Muscle layer of duodenum (tissue), 2 donors: ENCODE results near the gene DOCK9.

Source experiments
- H3K27ac ChIP-seq: one replicate; pipeline ENCODE4 v1.7.0; 2013; ENCODE audit warnings: mild to moderate bottlenecking, low read length
- H3K27me3 ChIP-seq: one replicate; pipeline ENCODE4 v1.7.0; 2013; ENCODE audit warnings: low read depth, mild to moderate bottlenecking, control low read depth, low read length
- H3K36me3 ChIP-seq, 2 donors: one replicate each; pipeline ENCODE4 v1.7.0; 2013; ENCODE audit warnings: low read length in 2 of 2, control low read depth in 1 of 2, mild to moderate bottlenecking in 1 of 2; ENCODE audit not compliant: insufficient read depth in 2 of 2, control insufficient read depth in 1 of 2
- H3K4me1 ChIP-seq, 2 donors: one replicate each; pipeline ENCODE4 v1.7.0; 2013; ENCODE audit warnings: low read length in 2 of 2, mild to moderate bottlenecking in 2 of 2, control low read depth in 1 of 2, moderate library complexity in 1 of 2; ENCODE audit not compliant: insufficient read depth in 2 of 2, control insufficient read depth in 1 of 2
- H3K4me3 ChIP-seq, 2 donors: one replicate each; pipeline ENCODE4 v1.7.0; 2013; ENCODE audit warnings: low read length in 2 of 2, low read depth in 1 of 2, mild to moderate bottlenecking in 1 of 2
- H3K9me3 ChIP-seq, 2 donors: one replicate each; pipeline ENCODE4 v1.7.0; 2013; ENCODE audit warnings: low read length in 2 of 2, control low read depth in 1 of 2, mild to moderate bottlenecking in 1 of 2; ENCODE audit not compliant: control insufficient read depth in 1 of 2
- donor health status: healthy.

DOCK9 gene

DNA sequence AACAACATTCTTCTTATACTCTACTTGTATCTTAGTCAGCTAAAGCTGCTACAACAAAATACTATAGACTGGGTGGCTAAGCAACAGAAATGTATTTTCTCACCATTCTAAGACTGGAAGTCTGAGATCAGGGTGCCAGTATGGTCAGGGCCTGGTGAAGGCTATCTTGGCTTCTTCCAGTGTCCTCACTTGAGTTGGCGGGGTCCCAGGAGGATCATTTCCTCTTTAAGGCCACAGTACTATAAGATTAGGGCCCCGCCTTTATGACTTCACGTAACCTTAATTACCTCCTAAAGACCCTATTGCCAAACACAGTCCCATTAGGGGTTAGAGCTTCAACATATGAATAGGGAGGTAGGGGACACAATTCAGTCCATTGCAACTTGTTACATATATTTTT is 30.7 kb upstream of the DOCK9 start:
- Histone ChIP-seq H3K9me3 (no peaks in the 10 kb centered on the region), H3K4me1 (peaks cover 0 to 26% of the 10 kb centered on the region in 2 donors), H3K27me3 (no peaks in the 10 kb centered on the region), H3K36me3 (no peaks in the 10 kb centered on the region), H3K27ac (no peak overlapping the region), H3K4me3 (no peak overlapping the region)

DNA sequence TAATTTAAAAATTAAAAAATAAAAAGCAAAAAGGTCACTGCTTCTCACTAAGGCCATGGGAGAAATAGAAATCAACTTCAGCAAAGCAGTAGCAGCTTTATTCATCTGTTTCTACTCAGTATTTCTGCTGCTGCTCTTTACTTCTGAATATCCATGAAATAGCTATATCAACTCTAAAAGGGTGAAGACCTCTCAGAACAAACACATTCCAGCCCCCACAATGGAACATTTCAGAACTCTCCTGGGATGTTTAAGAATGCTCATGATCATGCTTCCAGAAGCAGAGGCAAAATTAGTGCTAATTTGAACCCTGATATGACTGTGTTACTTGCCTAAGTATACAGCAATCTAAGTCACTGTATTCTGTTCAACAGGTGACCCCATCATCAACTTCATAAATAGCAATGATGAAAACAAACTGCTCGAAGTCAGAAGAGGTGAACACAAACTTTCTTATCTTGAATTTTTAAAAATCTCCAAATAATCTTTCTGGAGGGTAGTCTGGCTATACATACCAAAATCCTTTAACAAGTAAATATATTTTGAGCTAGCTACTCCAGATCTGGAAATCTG is 29.6 kb upstream of the DOCK9 start:
- Histone ChIP-seq H3K36me3 (no peaks in the 10 kb centered on the region), H3K9me3 (no peaks in the 10 kb centered on the region), H3K27ac (no peak overlapping the region), H3K27me3 (no peaks in the 10 kb centered on the region), H3K4me3 (no peak overlapping the region), H3K4me1 (peaks cover 0 to 36% of the 10 kb centered on the region in 2 donors)

- H3K27me3 ChIP-seq: no peaks in the 10 kb centered on the region
- no peaks in the 10 kb centered on the region for H3K9me3 ChIP-seq
- H3K27ac ChIP-seq: no peak overlapping the region
- H3K36me3 ChIP-seq: no peaks in the 10 kb centered on the region
- H3K4me3 ChIP-seq: no peak overlapping the region
- H3K4me1 ChIP-seq: peaks cover 0 to 44% of the 10 kb centered on the region in 2 donors
Measured at GRCh38 chr13:99005609-99006008, 27.7 kb upstream of the DOCK9 start.

DNA sequence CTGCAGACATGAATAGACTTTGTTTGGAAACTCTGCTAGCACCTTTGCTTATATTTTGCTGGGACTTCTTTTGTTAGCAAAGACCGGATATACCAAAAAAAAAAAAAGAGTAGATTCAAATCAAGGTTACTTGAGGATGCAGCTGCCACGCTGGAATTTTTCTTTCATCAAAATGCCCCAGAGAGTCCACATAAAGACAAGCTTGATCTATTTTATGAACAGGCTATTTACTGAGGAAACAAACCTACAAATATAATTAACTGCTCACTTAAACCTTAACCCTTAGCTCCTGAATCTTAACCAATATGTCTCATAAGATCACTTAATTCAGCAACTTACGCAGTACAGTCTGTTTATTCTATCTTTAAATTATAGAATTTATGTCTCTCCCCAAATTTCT is 27.1 kb upstream of the DOCK9 start:
- no peaks in the 10 kb centered on the region for H3K27me3 ChIP-seq
- no peak overlapping the region for H3K4me3 ChIP-seq
- H3K36me3 ChIP-seq: no peaks in the 10 kb centered on the region
- no peaks in the 10 kb centered on the region for H3K9me3 ChIP-seq
- H3K27ac ChIP-seq: no peak overlapping the region
- H3K4me1 ChIP-seq: peaks cover 4 to 47% of the 10 kb centered on the region in 2 donors

GRCh38 chr13:99003851-99004471 is 26.1 kb upstream of the DOCK9 start:
- H3K27ac ChIP-seq: no peak overlapping the region
- no peak overlapping the region for H3K4me3 ChIP-seq
- H3K4me1 ChIP-seq: peaks cover 8 to 50% of the 10 kb centered on the region in 2 donors
- H3K9me3 ChIP-seq: no peaks in the 10 kb centered on the region
- H3K27me3 ChIP-seq: no peaks in the 10 kb centered on the region
- no peaks in the 10 kb centered on the region for H3K36me3 ChIP-seq

DNA sequence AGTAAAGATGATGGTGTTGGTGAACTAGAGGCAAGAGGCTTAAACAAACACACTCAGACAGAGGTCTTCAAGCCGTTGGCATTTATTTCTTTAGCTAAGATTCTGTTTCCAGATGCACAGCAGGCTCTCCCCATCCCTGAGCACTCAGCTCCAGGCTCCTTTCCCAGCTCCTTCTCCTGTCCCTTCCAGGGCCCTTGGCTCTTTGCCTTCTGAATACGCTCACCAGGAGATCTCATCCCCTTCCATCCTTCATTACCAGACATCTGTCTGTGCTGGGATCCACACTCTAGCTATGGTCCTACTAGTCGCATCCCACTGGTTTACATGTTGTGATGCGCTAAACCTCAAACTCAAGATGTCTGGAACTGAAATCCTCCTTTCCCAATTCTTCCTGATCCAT is 25.3 kb upstream of the DOCK9 start:
- H3K36me3 ChIP-seq: no peaks in the 10 kb centered on the region
- no peaks in the 10 kb centered on the region for H3K27me3 ChIP-seq
- H3K4me1 ChIP-seq: peaks cover 12 to 56% of the 10 kb centered on the region in 2 donors
- H3K27ac ChIP-seq: no peak overlapping the region
- no peaks in the 10 kb centered on the region for H3K9me3 ChIP-seq
- no peak overlapping the region for H3K4me3 ChIP-seq

DNA sequence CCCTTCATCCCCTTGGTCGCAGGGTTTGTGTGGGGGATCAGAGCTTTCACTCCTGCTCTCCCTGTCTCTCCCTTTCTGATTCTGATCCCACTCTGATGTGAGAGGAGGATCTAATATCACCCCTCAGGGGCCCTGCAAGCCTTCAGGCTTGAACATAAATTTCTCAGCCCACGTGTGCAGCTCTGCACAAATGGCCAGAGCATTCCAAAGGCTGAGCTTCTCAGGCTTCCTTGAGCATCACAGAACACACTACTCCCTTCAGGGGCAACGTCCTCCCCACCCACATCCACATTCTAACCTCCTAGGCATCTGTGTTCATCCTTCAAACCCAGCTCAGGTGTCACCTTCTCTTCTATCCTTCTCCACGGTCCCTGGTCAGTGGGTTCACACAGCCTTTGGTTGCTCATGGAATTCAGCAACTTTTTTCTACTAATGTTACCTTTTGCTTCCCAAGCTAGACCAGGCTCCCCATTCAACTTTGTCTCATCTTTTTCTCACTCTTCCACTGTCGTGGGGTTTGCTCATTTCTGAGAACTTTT is 24.4 kb upstream of the DOCK9 start:
- H3K36me3 ChIP-seq: no peaks in the 10 kb centered on the region
- H3K9me3 ChIP-seq: no peaks in the 10 kb centered on the region
- H3K4me3 ChIP-seq: no peak overlapping the region
- H3K27me3 ChIP-seq: no peaks in the 10 kb centered on the region
- peaks cover 12 to 59% of the 10 kb centered on the region in 2 donors for H3K4me1 ChIP-seq
- no peak overlapping the region for H3K27ac ChIP-seq

DNA sequence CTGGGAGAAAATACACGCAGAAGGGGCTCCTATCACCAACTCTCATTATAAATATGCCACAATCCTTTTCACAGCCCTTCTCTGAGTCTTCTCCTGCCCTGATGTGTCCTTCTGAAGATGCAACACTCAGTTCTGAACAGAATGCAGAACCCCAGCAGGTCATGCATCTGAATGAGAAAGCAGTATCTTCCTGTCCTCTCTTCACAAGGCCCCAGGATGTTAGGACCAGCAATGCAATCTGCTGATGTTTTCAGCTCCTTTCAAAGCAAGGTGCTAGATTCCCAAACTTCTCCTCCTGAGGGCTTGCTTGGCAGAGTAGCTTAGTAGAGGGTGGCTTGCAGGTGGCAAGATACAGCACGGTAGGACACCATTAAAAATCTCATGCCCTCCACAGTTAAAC is 22.3 kb upstream of the DOCK9 start:
- Histone ChIP-seq H3K4me1 (peaks cover 12 to 59% of the 10 kb centered on the region in 2 donors), H3K9me3 (no peaks in the 10 kb centered on the region), H3K27ac (no peak overlapping the region), H3K27me3 (no peaks in the 10 kb centered on the region), H3K36me3 (no peaks in the 10 kb centered on the region), H3K4me3 (no peak overlapping the region)

DNA sequence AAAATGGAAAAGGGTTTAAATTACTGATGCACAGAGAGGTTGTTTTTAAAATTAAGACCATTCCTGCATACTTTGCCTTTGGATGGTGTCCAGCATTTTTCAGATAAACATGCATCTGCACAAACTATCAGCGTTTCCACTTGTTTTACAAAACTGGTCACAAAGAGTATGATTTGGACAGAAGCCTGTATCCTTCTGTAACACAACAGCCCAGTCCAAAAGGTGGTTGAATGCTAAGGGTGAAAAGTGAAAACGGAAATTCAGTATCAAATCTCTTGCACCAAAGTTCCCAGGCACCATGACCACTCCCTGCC is 21.7 kb upstream of the DOCK9 start:
- H3K4me1 ChIP-seq: peaks cover 12 to 59% of the 10 kb centered on the region in 2 donors
- H3K27me3 ChIP-seq: no peaks in the 10 kb centered on the region
- H3K9me3 ChIP-seq: no peaks in the 10 kb centered on the region
- no peak overlapping the region for H3K4me3 ChIP-seq
- H3K27ac ChIP-seq: no peak overlapping the region
- H3K36me3 ChIP-seq: no peaks in the 10 kb centered on the region

DNA sequence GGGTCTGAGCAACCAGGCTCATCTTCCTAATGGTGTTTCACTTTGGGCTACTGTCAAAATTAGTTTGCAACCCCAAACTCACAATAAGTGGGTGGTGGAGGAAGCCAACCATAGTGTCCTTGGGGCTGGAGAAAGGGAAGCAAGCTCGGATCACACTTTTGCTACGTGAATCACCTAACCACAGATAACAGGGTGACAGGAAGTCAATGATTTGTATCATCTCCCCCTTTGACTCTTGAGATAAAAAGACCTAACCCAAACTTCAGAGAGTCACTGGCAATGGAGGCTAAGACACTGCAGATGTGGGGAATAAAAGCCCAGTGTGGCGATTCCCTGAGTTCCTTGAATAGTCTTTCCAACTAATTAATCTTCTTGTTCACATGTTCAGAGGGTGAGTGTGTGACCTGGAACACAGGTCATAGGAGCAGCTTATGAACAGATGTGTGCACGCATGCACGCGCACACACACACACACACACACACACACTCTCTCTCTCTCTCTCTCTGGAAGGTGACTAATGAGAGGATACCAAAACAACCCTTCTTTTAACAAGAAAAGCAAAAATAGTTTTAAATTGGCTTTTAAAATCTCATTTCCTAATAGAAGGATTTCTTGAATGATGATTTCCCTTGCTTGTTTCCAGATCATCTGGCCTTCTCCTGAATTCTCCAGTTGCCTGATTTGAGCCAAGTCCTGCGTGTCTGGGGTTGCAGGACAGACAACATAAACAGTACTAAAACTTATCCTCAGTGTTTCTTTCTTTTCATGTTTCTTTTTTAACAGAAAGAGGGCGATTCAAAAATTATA is 21.2 kb upstream of the DOCK9 start:
- Histone ChIP-seq H3K36me3 (no peaks in the 10 kb centered on the region), H3K4me1 (peaks cover 12 to 53% of the 10 kb centered on the region in 2 donors), H3K4me3 (no peak overlapping the region), H3K9me3 (no peaks in the 10 kb centered on the region), H3K27ac (no peak overlapping the region), H3K27me3 (no peaks in the 10 kb centered on the region)

DNA sequence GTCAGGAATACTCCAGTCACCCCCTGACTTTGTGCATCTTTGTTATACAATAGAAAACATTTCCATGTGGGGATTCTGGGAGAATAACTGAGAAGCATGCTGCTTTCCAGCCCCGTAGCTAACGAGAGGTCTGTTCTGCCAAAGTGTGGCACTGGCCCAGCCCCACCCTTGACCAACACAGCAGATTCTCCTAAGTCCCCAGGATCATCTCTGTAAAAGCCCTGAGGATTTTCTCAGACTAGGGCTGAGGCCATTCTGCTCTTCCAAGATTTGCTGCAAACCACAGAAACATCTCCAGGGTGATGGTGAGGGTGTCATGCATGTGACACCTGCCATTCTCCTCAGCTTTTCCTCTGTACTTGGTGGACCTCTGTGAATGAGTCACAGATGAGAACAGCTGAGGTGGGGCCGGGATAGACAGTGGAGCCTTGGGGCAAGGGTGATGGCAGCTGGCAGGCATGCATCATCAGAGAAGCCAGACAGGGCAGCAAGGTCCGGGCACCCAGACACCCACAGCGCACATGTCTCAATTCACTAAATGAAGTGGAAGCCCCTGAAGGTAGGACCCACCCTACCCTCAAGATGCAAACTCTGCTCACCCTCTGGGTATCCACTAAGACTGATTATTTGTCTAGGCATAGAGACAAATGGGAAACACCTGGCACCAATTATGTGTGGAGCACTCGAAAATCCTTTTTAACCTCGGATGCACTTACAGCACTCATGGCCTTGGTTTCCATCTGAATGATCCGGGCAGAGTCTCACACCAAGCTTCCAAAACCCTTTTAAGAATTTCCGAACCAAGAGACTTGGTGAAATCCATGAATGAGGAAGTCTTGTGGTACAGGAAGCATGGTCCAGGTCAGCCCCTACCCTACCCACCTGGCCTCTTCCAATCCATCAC is 20.1 kb upstream of the DOCK9 start:
- H3K4me3 ChIP-seq: no peak overlapping the region
- H3K27me3 ChIP-seq: no peaks in the 10 kb centered on the region
- H3K4me1 ChIP-seq: peaks cover 12 to 43% of the 10 kb centered on the region in 2 donors
- H3K9me3 ChIP-seq: no peaks in the 10 kb centered on the region
- H3K27ac ChIP-seq: no peak overlapping the region
- no peaks in the 10 kb centered on the region for H3K36me3 ChIP-seq
